HepG2 (cell line): Measurements from ENCODE around the gene MAN2A2. TPM values are rescaled to one million over a fixed set of nuclear protein-coding genes. Genes with fewer than 3 reads are reported as not detected.
A peak's percentile ranks its signal among the peaks of the same experiment; 100 is the strongest.

Experiments
- AGO2 ChIP-seq: fragments of 200-400 bp; formaldehyde crosslinking; optimal IDR thresholded peaks from 2 replicates; pipeline ENCODE3; 2017; ENCODE audit warnings: mild to moderate bottlenecking, low read depth, low read length, moderate library complexity
- CBX5 ChIP-seq: sonication (generic); formaldehyde crosslinking; IDR thresholded peaks from 2 replicates; pipeline ENCODE4 v1.4.0; 2020; ENCODE audit warnings: missing genetic modification reagents, borderline replicate concordance
- DBP ChIP-seq: sonication (generic); formaldehyde crosslinking; IDR thresholded peaks from 2 replicates; pipeline ENCODE4 v1.4.0; 2020; ENCODE audit warnings: missing genetic modification reagents; ENCODE audit errors: not compliant biosample characterization
- ELK4 ChIP-seq: sonication (generic); formaldehyde crosslinking; IDR thresholded peaks from 2 replicates; pipeline ENCODE4 v1.9.0; 2021; ENCODE audit warnings: missing genetic modification reagents, borderline replicate concordance
- FOXA1 ChIP-seq, 2 experiments: fragments of 450-650 bp in 1 of 2; sonication (generic) in 1 of 2; formaldehyde crosslinking in 1 of 2; IDR thresholded peaks; 2 replicates each; pipeline versions ENCODE4 v1.4.0 to v1.6.1; 2016 to 2020; ENCODE audit warnings: missing genetic modification reagents in 1 of 2
- GABPA ChIP-seq, 2 experiments: IDR thresholded peaks; 2 replicates each; pipeline ENCODE4 v1.6.1; 2011 to 2016; ENCODE audit warnings: low read depth in 2 of 2, low read length in 1 of 2, missing biosample characterization in 1 of 2, missing genetic modification characterization in 1 of 2
- NR2C2 ChIP-seq: sonication (generic); formaldehyde crosslinking; IDR thresholded peaks from 2 replicates; pipeline ENCODE4 v1.4.0; 2020; ENCODE audit warnings: missing genetic modification reagents, mild to moderate bottlenecking, moderate library complexity, borderline replicate concordance
- SPEN ChIP-seq: sonication (generic); formaldehyde crosslinking; IDR thresholded peaks from 2 replicates; pipeline ENCODE4 v1.5.1; 2020; ENCODE audit warnings: low read depth, mild to moderate bottlenecking, missing genetic modification reagents
- TEF ChIP-seq: sonication (generic); formaldehyde crosslinking; IDR thresholded peaks from 2 replicates; pipeline ENCODE4 v1.5.0; 2020; ENCODE audit warnings: missing genetic modification reagents
- TRAFD1 ChIP-seq: sonication (generic); formaldehyde crosslinking; IDR thresholded peaks from 2 replicates; pipeline ENCODE4 v1.5.1; 2020; ENCODE audit warnings: missing genetic modification reagents, mild to moderate bottlenecking, borderline replicate concordance
- ZBTB38 ChIP-seq: sonication (generic); formaldehyde crosslinking; IDR thresholded peaks from 2 replicates; pipeline ENCODE4 v1.5.1; 2020; ENCODE audit warnings: mild to moderate bottlenecking, missing genetic modification reagents
- ZFP36L1 ChIP-seq: sonication (generic); formaldehyde crosslinking; IDR thresholded peaks from 2 replicates; pipeline ENCODE4 v1.8.0; 2022; ENCODE audit warnings: mild to moderate bottlenecking, missing genetic modification reagents, moderate library complexity
- ZFP82 ChIP-seq: sonication (generic); formaldehyde crosslinking; IDR thresholded peaks from 2 replicates; pipeline ENCODE4 v1.5.1; 2020; ENCODE audit warnings: mild to moderate bottlenecking, missing genetic modification reagents, borderline replicate concordance
- ZNF251 ChIP-seq: sonication (generic); formaldehyde crosslinking; IDR thresholded peaks from 2 replicates; pipeline ENCODE4 v1.9.0; 2021; ENCODE audit warnings: mild to moderate bottlenecking, missing genetic modification reagents
- ZNF256 ChIP-seq: sonication (generic); formaldehyde crosslinking; conservative IDR thresholded peaks from 2 replicates; pipeline ENCODE4 v1.4.0; 2020; ENCODE audit warnings: missing genetic modification reagents
- ZNF280B ChIP-seq: sonication (generic); formaldehyde crosslinking; IDR thresholded peaks from 2 replicates; pipeline ENCODE4 v1.5.0; 2020; ENCODE audit warnings: missing genetic modification reagents, mild to moderate bottlenecking, borderline replicate concordance
- ZNF34 ChIP-seq: sonication (generic); formaldehyde crosslinking; IDR thresholded peaks from 2 replicates; pipeline ENCODE4 v1.4.0; 2020; ENCODE audit warnings: mild to moderate bottlenecking, missing genetic modification reagents, borderline replicate concordance
- ZNF512 ChIP-seq: sonication (generic); formaldehyde crosslinking; IDR thresholded peaks from 2 replicates; pipeline ENCODE4 v1.4.0; 2020; ENCODE audit warnings: mild to moderate bottlenecking, missing genetic modification reagents
- polyA plus RNA-seq, 8 experiments: library from polyadenylated mRNA; depleted of rRNA in 3 of 8; stranded (reverse) in 7 of 8; unstranded in 1 of 8; fragments of >200 nt; fragmentation: Illumina TruSeq in 4 of 8; extraction: Trizol in 4 of 8; gene quantifications; 2 replicates each; pipeline versions ENCODE4 v1.2.1 to v1.2.3, GENCODE V29; 2011 to 2016; ENCODE audit warnings: low read depth in 4 of 8, missing spikeins in 1 of 8, mixed read lengths in 1 of 8; ENCODE audit not compliant: insufficient read depth in 1 of 8
- total RNA-seq, 5 experiments: library from RNA; depleted of rRNA; stranded (reverse); fragments of >200 nt; fragmentation: Illumina TruSeq; extraction: Trizol; gene quantifications; 2 replicates each; pipeline ENCODE4 v1.2.3, GENCODE V29; 2016; ENCODE audit warnings: low read depth in 1 of 5

Gene MAN2A2
- total and polyA plus RNA-seq, 2 of the 13 experiments (the other 11 are each of a cell fraction or from before 2014, with no cell fraction given) = 17.5 to 51.5 TPM

- TF ChIP-seq ZNF280B (CRISPR knock-in tag) = peak; percentile 74; the same call in 1 of the 2 replicates
- TF ChIP-seq ZNF34 (CRISPR knock-in tag) = no peak
- TF ChIP-seq ZNF251 = no peak
- peak; percentile 16; the same call in 1 of the 2 replicates for TF ChIP-seq TRAFD1 (CRISPR knock-in tag)
- TF ChIP-seq ZBTB38 (CRISPR knock-in tag) = peak; percentile 85
- peak; percentile 45; the same call in 1 of the 2 replicates for TF ChIP-seq NR2C2 (CRISPR knock-in tag)
- no peak for TF ChIP-seq ZFP36L1 (CRISPR knock-in tag)
- peak; percentile 88 for TF ChIP-seq AGO2
- no peak for TF ChIP-seq ZNF256
- TF ChIP-seq DBP (CRISPR knock-in tag) = peak; percentile 69
- no peak for TF ChIP-seq ZNF512 (CRISPR knock-in tag)
- TF ChIP-seq ZFP82 (CRISPR knock-in tag) = no peak
- TF ChIP-seq TEF (CRISPR knock-in tag) = 0 out of 2 replicates have a peak, but pooled peaks have one; percentile 58
- TF ChIP-seq GABPA (IDR thresholded peaks at IDR 0.05; ENCODE audit: low read depth, low read length) = peak; percentile 38
- TF ChIP-seq GABPA (CRISPR knock-in tag; IDR thresholded peaks at IDR 0.05; ENCODE audit: low read depth) = peak; percentile 29
- no peak for TF ChIP-seq FOXA1 (IDR thresholded peaks at IDR 0.05)
- TF ChIP-seq FOXA1 (CRISPR knock-in tag; IDR thresholded peaks at IDR 0.05) = 0 out of 2 replicates have a peak, but pooled peaks have one; percentile 22
- no peak for TF ChIP-seq ELK4 (CRISPR knock-in tag)
- peak; percentile 93 for TF ChIP-seq SPEN
- 0 out of 2 replicates have a peak, but pooled peaks have one; percentile 56 for TF ChIP-seq CBX5 (CRISPR knock-in tag)
Observed at GRCh38 chr15:90931828-90932659, 28.9 kb downstream of the MAN2A2 start, which contains the start of gene HDDC3 (continued).
